Activated CD4-positive, alpha-beta T cell treated with anti-CD3 and anti-CD28 coated beads for 36 hours (primary cell): ENCODE data around the gene PCBD1. TPM values are rescaled to one million over a fixed set of nuclear protein-coding genes. Genes with fewer than 3 reads are reported as not detected.
"Not testable (repeated sequence)": the region's sequence is repeated elsewhere in the genome, so short reads cannot be mapped to it uniquely, and the experiment has no call there.

ENCODE experiments used
- ATAC-seq: fragments of 200-7000 bp; cut with Tn5 transposase; one replicate; pipeline ENCODE4 v1.10.0; 2021; ENCODE audit warnings: mild to moderate bottlenecking, moderate library complexity
- CTCF ChIA-PET: fragments of 350-600 bp; sonication (Branson Sonifier 250); formaldehyde crosslinking; loops from one replicate; lab custom pipeline; 2021; ENCODE audit warnings: antibody characterized with exemption; lab: Charles Lee
- POLR2A ChIA-PET: fragments of 350-600 bp; sonication (Branson Sonifier 250); formaldehyde crosslinking; loops from one replicate; lab custom pipeline; 2021; ENCODE audit warnings: antibody characterized with exemption, inconsistent platforms; lab: Charles Lee
- DNase-seq: peaks from one replicate; pipeline ENCODE4 v3.0.0-alpha.2; 2020
- H3K27ac Mint-ChIP-seq: one replicate; pipeline ENCODE4 v1.8.0; 2021; ENCODE audit warnings: mixed read lengths
- H3K27me3 Mint-ChIP-seq: one replicate; pipeline ENCODE4 v1.8.0; 2021; ENCODE audit warnings: mixed read lengths
- H3K36me3 Mint-ChIP-seq: one replicate; pipeline ENCODE4 v1.8.0; 2021; ENCODE audit warnings: low read depth, mixed read lengths
- H3K4me1 Mint-ChIP-seq: one replicate; pipeline ENCODE4 v1.8.0; 2021; ENCODE audit warnings: mixed read lengths
- H3K4me3 Mint-ChIP-seq: one replicate; pipeline ENCODE4 v1.8.0; 2021; ENCODE audit warnings: mild to moderate bottlenecking, moderate library complexity, mixed read lengths
- H3K9me3 Mint-ChIP-seq: one replicate; pipeline ENCODE4 v1.8.0; 2021; ENCODE audit warnings: low read depth, mixed read lengths
- intact Hi-C, 2 experiments: fragments of 100-400 bp; cut with DNase I in 1 of 2; cut with micrococcal nuclease in 1 of 2; formaldehyde crosslinking; loops; one replicate each; pipeline versions ENCODE4 v1.14.2 to v1.15.1; 2022 to 2024; cut with DNase I, micrococcal nuclease
- total RNA-seq, 2 experiments: library from RNA; stranded (reverse); gene quantifications; one replicate each; pipeline ENCODE4 v1.2.3, GENCODE V29; 2021

Gene PCBD1
- total RNA-seq, 2 experiments from 2014 or later = 40.1 to 47.6 TPM

GRCh38 chr10:70884741-70885140 is 3.6 kb downstream of the PCBD1 start:
- Mint-ChIP-seq H3K4me1 (peaks cover 26% of the 10 kb centered on the region), H3K9me3 (no peaks in the 10 kb centered on the region), H3K27me3 (no peaks in the 10 kb centered on the region), H3K4me3 (no peak overlapping the region), H3K36me3 (peaks cover 27% of the 10 kb centered on the region), H3K27ac (no peak overlapping the region)
- ATAC-seq (no peak), DNase-seq (no peak)
- intact Hi-C loops = loop anchor here in 1 of 2 experiments (5.0 kb wide), 1 partner anchor 267 kb away; no protein-coding TSS in a partner anchor
- POLR2A ChIA-PET = no interaction called here
- CTCF ChIA-PET = no interaction called here

- ATAC-seq (peak; percentile 94), DNase-seq (peak; percentile 86)
- H3K27ac Mint-ChIP-seq = no peak overlapping the region
- peaks cover 10% of the 10 kb centered on the region for H3K4me1 Mint-ChIP-seq
- H3K27me3 Mint-ChIP-seq = no peaks in the 10 kb centered on the region
- CTCF ChIA-PET = interaction anchor here (0.5 to 5.0 kb wide), 11 partner anchors 10 to 391 kb away, joined by 3 to 17 read pairs (median 5); partner anchors contain the start of gene SGPL1
- H3K9me3 Mint-ChIP-seq = no peaks in the 10 kb centered on the region
- peaks cover 50% of the 10 kb centered on the region for H3K36me3 Mint-ChIP-seq
- intact Hi-C loops = loop anchor here (1.0 to 5.0 kb wide), 4 partner anchors 65 to 330 kb away; partner anchors contain the start of gene SGPL1 (in 2 of the 2)
- POLR2A ChIA-PET = no interaction called here
- no peak overlapping the region for H3K4me3 Mint-ChIP-seq
Observed at GRCh38 chr10:70880077-70880534, 8.3 kb downstream of the PCBD1 start.

- intact Hi-C loops = no loop called here
- Mint-ChIP-seq H3K36me3 (peaks cover 48% of the 10 kb centered on the region), H3K9me3 (no peaks in the 10 kb centered on the region), H3K27ac (peak overlapping the region; percentile 13), H3K27me3 (no peaks in the 10 kb centered on the region), H3K4me3 (no peak overlapping the region), H3K4me1 (peaks cover 10% of the 10 kb centered on the region)
- CTCF ChIA-PET = interaction anchor here (0.7 to 5.0 kb wide), 7 partner anchors 11 to 119 kb away, joined by 3 to 17 read pairs (median 5); partner anchors contain the start of gene SGPL1
- DNase-seq (no peak), ATAC-seq (no peak)
- POLR2A ChIA-PET = no interaction called here
Observed at GRCh38 chr10:70879207-70879606, 9.2 kb downstream of the PCBD1 start.

GRCh38 chr10:70874061-70874460 is 14.3 kb downstream of the PCBD1 start:
- intact Hi-C loops = no loop called here

GRCh38 chr10:70872291-70872690 is 16.1 kb downstream of the PCBD1 start:
- ATAC-seq (no peak), DNase-seq (no peak)
- Mint-ChIP-seq H3K36me3 (peaks cover 39% of the 10 kb centered on the region), H3K27ac (no peak overlapping the region), H3K9me3 (no peaks in the 10 kb centered on the region), H3K4me3 (no peak overlapping the region), H3K27me3 (no peaks in the 10 kb centered on the region), H3K4me1 (no peaks in the 10 kb centered on the region)
- ChIA-PET CTCF (interaction anchor here (0.6 to 1.8 kb wide), 6 partner anchors 12 to 206 kb away, joined by 3 to 4 read pairs (median 4); no protein-coding TSS in a partner anchor), POLR2A (interaction anchor here (0.6 kb wide), 1 partner anchor 1401 kb away, joined by 3 read pairs; no protein-coding TSS in a partner anchor)
- intact Hi-C loops = no loop called here

More at GRCh38 chr10:70874061-70874460, 14.3 kb downstream of the PCBD1 start:
- ChIA-PET CTCF (interaction anchor here (1.1 to 2.0 kb wide), 2 partner anchors 10 to 45 kb away, joined by 3 to 7 read pairs; no protein-coding TSS in a partner anchor), POLR2A (no interaction called here)
- H3K36me3 Mint-ChIP-seq = peaks cover 46% of the 10 kb centered on the region
- DNase-seq (no peak), ATAC-seq (no peak)
- no peaks in the 10 kb centered on the region for H3K9me3 Mint-ChIP-seq
- no peak overlapping the region for H3K27ac Mint-ChIP-seq
- H3K27me3 Mint-ChIP-seq = no peaks in the 10 kb centered on the region
- H3K4me1 Mint-ChIP-seq = peaks cover 3% of the 10 kb centered on the region
- no peak overlapping the region for H3K4me3 Mint-ChIP-seq

- ChIA-PET POLR2A (no interaction called here), CTCF (interaction anchor here (1.3 kb wide), 1 partner anchor 11 kb away, joined by 3 read pairs; no protein-coding TSS in a partner anchor)
- Mint-ChIP-seq H3K36me3 (peaks cover 41% of the 10 kb centered on the region), H3K4me3 (no peak overlapping the region), H3K9me3 (no peaks in the 10 kb centered on the region), H3K27ac (no peak overlapping the region), H3K27me3 (no peaks in the 10 kb centered on the region), H3K4me1 (peaks cover 26% of the 10 kb centered on the region)
- ATAC-seq (no peak), DNase-seq (no peak)
- intact Hi-C loops = no loop called here
Observed at GRCh38 chr10:70866424-70866823, 21.9 kb downstream of the PCBD1 start.

GRCh38 chr10:70864935-70865334 is 23.4 kb downstream of the PCBD1 start:
- POLR2A ChIA-PET = no interaction called here
- H3K9me3 Mint-ChIP-seq = no peaks in the 10 kb centered on the region
- CTCF ChIA-PET = interaction anchor here (1.0 to 2.0 kb wide), 4 partner anchors 10 to 46 kb away, joined by 3 to 7 read pairs (median 4); no protein-coding TSS in a partner anchor
- peaks cover 26% of the 10 kb centered on the region for H3K4me1 Mint-ChIP-seq
- intact Hi-C loops = no loop called here
- peaks cover 42% of the 10 kb centered on the region for H3K36me3 Mint-ChIP-seq
- no peak for ATAC-seq
- DNase-seq = no peak
- H3K27ac Mint-ChIP-seq = peak overlapping the region; percentile 2
- no peaks in the 10 kb centered on the region for H3K27me3 Mint-ChIP-seq
- no peak overlapping the region for H3K4me3 Mint-ChIP-seq

GRCh38 chr10:70863470-70864160 is 24.8 kb downstream of the PCBD1 start:
- POLR2A ChIA-PET = interaction anchor here (0.6 kb wide), 1 partner anchor 28 kb away, joined by 4 read pairs; no protein-coding TSS in a partner anchor
- ATAC-seq (peak; percentile 68), DNase-seq (no peak)
- Mint-ChIP-seq H3K4me3 (no peak overlapping the region), H3K27me3 (no peaks in the 10 kb centered on the region), H3K27ac (peak overlapping the region; percentile 49), H3K36me3 (peaks cover 45% of the 10 kb centered on the region), H3K4me1 (peaks cover 26% of the 10 kb centered on the region), H3K9me3 (no peaks in the 10 kb centered on the region)
- CTCF ChIA-PET = interaction anchor here (0.6 to 2.0 kb wide), 5 partner anchors 11 to 53 kb away, joined by 3 to 7 read pairs (median 3); no protein-coding TSS in a partner anchor
- intact Hi-C loops = no loop called here

- H3K4me1 Mint-ChIP-seq = peaks cover 30% of the 10 kb centered on the region
- intact Hi-C loops, H3K27me3 Mint-ChIP-seq: not testable (repeated sequence)
Observed at GRCh38 chr10:70861495-70862197, 26.7 kb downstream of the PCBD1 start.

GRCh38 chr10:70858759-70859158 is 29.6 kb downstream of the PCBD1 start:
- Mint-ChIP-seq H3K4me3 (no peak overlapping the region), H3K27me3 (no peaks in the 10 kb centered on the region), H3K36me3 (peaks cover 52% of the 10 kb centered on the region), H3K4me1 (peaks cover 20% of the 10 kb centered on the region), H3K9me3 (no peaks in the 10 kb centered on the region), H3K27ac (no peak overlapping the region)
- intact Hi-C loops = no loop called here
- ATAC-seq (no peak), DNase-seq (no peak)
- ChIA-PET CTCF (interaction anchor here (1.0 to 2.3 kb wide), 5 partner anchors 12 to 38 kb away, joined by 3 to 6 read pairs (median 4); no protein-coding TSS in a partner anchor), POLR2A (no interaction called here)

More at GRCh38 chr10:70861495-70862197, 26.7 kb downstream of the PCBD1 start:
- H3K27ac Mint-ChIP-seq, H3K9me3 Mint-ChIP-seq, H3K4me3 Mint-ChIP-seq, ATAC-seq, CTCF ChIA-PET, DNase-seq: not testable (repeated sequence)
- POLR2A ChIA-PET = interaction anchor here (1.1 kb wide), 1 partner anchor 41 kb away, joined by 4 read pairs; no protein-coding TSS in a partner anchor
- peaks cover 56% of the 10 kb centered on the region for H3K36me3 Mint-ChIP-seq

- Mint-ChIP-seq H3K27ac (peak overlapping the region; percentile 39), H3K27me3 (no peaks in the 10 kb centered on the region), H3K4me1 (peaks cover 7% of the 10 kb centered on the region), H3K9me3 (no peaks in the 10 kb centered on the region), H3K36me3 (peaks cover 49% of the 10 kb centered on the region), H3K4me3 (no peak overlapping the region)
- no peak for ATAC-seq
- no peak for DNase-seq
- intact Hi-C loops = no loop called here
- POLR2A ChIA-PET = no interaction called here
- CTCF ChIA-PET = interaction anchor here (0.7 to 2.0 kb wide), 2 partner anchors 11 to 23 kb away, joined by 3 to 7 read pairs; no protein-coding TSS in a partner anchor
Observed at GRCh38 chr10:70856454-70856853, 31.9 kb downstream of the PCBD1 start.
